MCF 10A (cell line): ENCODE results near the gene SYT17. TPM values are rescaled to one million over a fixed set of nuclear protein-coding genes. Genes with fewer than 3 reads are reported as not detected.

Source experiments
- BruUV-seq: library from RNA; stranded (reverse); fragments of 400-500 nt; replicated peaks from 2 replicates; lab custom pipeline; 2021; lab: Mats Ljungman, UMichigan
- CTCF ChIA-PET: fragments of 300-600 bp; sonication (Branson Sonifier 250); formaldehyde crosslinking; extraction: SDS; loops from one replicate; lab custom pipeline; 2021; ENCODE audit warnings: antibody characterized with exemption, inconsistent platforms; lab: Yijun Ruan, JAX
- POLR2A ChIA-PET: fragments of 300-600, 350-650 bp; sonication (Branson Sonifier 250); formaldehyde crosslinking; extraction: SDS; loops from one replicate; lab custom pipeline; 2020; ENCODE audit warnings: antibody characterized with exemption, inconsistent platforms; lab: Yijun Ruan, JAX
- DNase-seq: peaks from one replicate; pipeline ENCODE4 v3.0.0-alpha.2; 2018; ENCODE audit not compliant: unreplicated experiment
- H3K27ac Mint-ChIP-seq: one replicate; pipeline ENCODE4 v1.8.0; 2022; ENCODE audit warnings: mild to moderate bottlenecking, low read depth, mixed read lengths; ENCODE audit not compliant: unreplicated experiment
- H3K27me3 Mint-ChIP-seq: one replicate; pipeline ENCODE4 v1.8.0; 2022; ENCODE audit warnings: mixed read lengths; ENCODE audit not compliant: insufficient read depth, unreplicated experiment
- H3K36me3 Mint-ChIP-seq: one replicate; pipeline ENCODE4 v1.8.0; 2022; ENCODE audit warnings: mild to moderate bottlenecking, moderate library complexity, mixed read lengths; ENCODE audit not compliant: insufficient read depth, unreplicated experiment
- H3K4me1 Mint-ChIP-seq: one replicate; pipeline ENCODE4 v1.8.0; 2022; ENCODE audit warnings: mixed read lengths; ENCODE audit not compliant: insufficient read depth, unreplicated experiment
- H3K4me3 Mint-ChIP-seq: one replicate; pipeline ENCODE4 v1.8.0; 2022; ENCODE audit warnings: mild to moderate bottlenecking, moderate library complexity, mixed read lengths; ENCODE audit not compliant: unreplicated experiment
- H3K9me3 Mint-ChIP-seq: one replicate; pipeline ENCODE4 v1.8.0; 2022; ENCODE audit warnings: mixed read lengths; ENCODE audit not compliant: unreplicated experiment
- intact Hi-C: fragments of 100-400 bp; cut with micrococcal nuclease; formaldehyde crosslinking; loops from 2 replicates; pipeline ENCODE4 v1.14.1; 2022
- total RNA-seq: library from RNA; stranded (reverse); gene quantifications from 2 replicates; pipeline ENCODE4 v1.2.3, GENCODE V29; 2022
- TF ChIP-seq, protein P1 (sequence below): fragments of 200-600 bp; IDR thresholded peaks from one replicate; pipeline ENCODE4 v1.8.0; 2022; ENCODE audit warnings: antibody characterized with exemption, mild to moderate bottlenecking; ENCODE audit not compliant: unreplicated experiment

The SYT17 gene
- total RNA-seq, 1 experiment from 2014 or later = not detected

DNA sequence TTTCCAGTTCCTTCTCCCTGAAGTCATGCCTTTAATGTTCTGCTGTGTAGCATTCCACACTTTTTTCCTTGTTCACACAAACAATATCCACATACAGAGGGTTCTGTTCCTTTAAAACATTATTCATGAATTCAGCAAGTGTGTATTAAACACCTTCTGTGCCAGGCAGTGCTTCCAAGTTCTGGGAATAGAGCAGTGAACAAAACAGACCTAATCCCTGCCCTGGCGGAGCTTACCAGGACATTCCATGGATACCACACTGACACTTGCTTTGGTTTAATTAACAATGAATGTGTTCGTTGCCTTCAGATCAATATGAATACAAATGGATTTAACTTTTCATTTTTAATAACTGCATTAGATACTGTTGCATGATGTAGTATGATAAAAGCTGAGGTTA, 59.6 kb downstream of the SYT17 start:
- no TSS peak for BruUV-seq
- Mint-ChIP-seq H3K36me3 (no peaks in the 10 kb centered on the region), H3K9me3 (peaks cover 9% of the 10 kb centered on the region), H3K27ac (no peak overlapping the region), H3K4me3 (no peak overlapping the region), H3K4me1 (peaks cover 11% of the 10 kb centered on the region), H3K27me3 (no peaks in the 10 kb centered on the region)
- DNase-seq = no peak
- intact Hi-C loops = no loop called here
- ChIA-PET CTCF (interaction anchor here (0.6 kb wide), 1 partner anchor 111 kb away, joined by 3 read pairs; no protein-coding TSS in a partner anchor), POLR2A (no interaction called here)
- TF ChIP-seq, protein P1, sequence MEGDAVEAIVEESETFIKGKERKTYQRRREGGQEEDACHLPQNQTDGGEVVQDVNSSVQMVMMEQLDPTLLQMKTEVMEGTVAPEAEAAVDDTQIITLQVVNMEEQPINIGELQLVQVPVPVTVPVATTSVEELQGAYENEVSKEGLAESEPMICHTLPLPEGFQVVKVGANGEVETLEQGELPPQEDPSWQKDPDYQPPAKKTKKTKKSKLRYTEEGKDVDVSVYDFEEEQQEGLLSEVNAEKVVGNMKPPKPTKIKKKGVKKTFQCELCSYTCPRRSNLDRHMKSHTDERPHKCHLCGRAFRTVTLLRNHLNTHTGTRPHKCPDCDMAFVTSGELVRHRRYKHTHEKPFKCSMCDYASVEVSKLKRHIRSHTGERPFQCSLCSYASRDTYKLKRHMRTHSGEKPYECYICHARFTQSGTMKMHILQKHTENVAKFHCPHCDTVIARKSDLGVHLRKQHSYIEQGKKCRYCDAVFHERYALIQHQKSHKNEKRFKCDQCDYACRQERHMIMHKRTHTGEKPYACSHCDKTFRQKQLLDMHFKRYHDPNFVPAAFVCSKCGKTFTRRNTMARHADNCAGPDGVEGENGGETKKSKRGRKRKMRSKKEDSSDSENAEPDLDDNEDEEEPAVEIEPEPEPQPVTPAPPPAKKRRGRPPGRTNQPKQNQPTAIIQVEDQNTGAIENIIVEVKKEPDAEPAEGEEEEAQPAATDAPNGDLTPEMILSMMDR = no peak

DNA sequence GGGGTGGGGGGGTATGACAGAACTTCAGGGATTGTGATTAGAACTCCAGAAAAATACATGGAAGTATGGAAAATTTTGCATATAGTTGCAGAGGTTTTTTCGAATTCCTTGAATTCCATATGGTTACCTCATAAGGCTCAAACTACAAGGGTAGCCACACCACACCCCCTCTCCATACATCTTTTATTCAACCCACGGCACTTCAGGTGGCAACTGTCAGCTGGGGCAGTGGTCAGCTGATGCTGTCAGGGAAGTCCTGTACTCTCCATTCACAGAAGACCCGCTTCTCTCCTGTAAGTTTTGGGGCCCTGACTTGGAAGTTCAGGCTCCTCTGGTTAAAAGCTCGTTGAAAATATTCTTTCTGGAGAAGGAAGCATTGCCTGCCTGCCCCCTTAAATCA, 60.0 kb downstream of the SYT17 start:
- no peak for DNase-seq
- H3K4me3 Mint-ChIP-seq = no peak overlapping the region

DNA sequence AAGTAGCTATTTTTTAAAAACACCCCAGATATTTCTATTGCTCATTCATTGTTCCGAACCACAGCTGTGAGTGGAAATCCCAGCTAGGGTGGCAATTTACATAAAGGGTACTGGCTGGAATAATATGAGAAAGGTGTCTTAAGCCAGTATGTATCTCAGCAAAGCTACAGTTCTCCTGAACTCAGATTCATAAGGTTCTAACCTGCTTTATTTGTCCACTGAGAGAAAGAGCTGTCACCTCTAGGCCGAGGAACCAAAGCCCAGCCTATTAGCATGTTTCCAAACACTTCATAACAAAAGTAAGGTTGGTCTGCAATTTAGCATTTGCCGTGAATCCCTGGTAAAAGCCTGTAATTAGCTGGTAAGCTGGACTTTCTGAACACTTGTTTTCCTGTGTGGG, 60.5 kb downstream of the SYT17 start:
- Mint-ChIP-seq H3K9me3 (peaks cover 9% of the 10 kb centered on the region), H3K27me3 (no peaks in the 10 kb centered on the region), H3K4me1 (peaks cover 11% of the 10 kb centered on the region), H3K4me3 (no peak overlapping the region), H3K36me3 (no peaks in the 10 kb centered on the region), H3K27ac (no peak overlapping the region)
- ChIA-PET POLR2A (no interaction called here), CTCF (interaction anchor here (0.6 kb wide), 1 partner anchor 25 kb away, joined by 3 read pairs; no protein-coding TSS in a partner anchor)
- TF ChIP-seq, protein P1 = no peak
- intact Hi-C loops = no loop called here
- no TSS peak for BruUV-seq
- DNase-seq = no peak

More for the DNA sequence above, 60.0 kb downstream of the SYT17 start:
- Mint-ChIP-seq H3K27ac (no peak overlapping the region), H3K4me1 (peaks cover 11% of the 10 kb centered on the region), H3K36me3 (no peaks in the 10 kb centered on the region), H3K27me3 (no peaks in the 10 kb centered on the region), H3K9me3 (peaks cover 9% of the 10 kb centered on the region)
- intact Hi-C loops = no loop called here
- ChIA-PET CTCF (interaction anchor here (0.6 kb wide), 1 partner anchor 25 kb away, joined by 3 read pairs; no protein-coding TSS in a partner anchor), POLR2A (no interaction called here)
- no TSS peak for BruUV-seq
- TF ChIP-seq, protein P1 = no peak

DNA sequence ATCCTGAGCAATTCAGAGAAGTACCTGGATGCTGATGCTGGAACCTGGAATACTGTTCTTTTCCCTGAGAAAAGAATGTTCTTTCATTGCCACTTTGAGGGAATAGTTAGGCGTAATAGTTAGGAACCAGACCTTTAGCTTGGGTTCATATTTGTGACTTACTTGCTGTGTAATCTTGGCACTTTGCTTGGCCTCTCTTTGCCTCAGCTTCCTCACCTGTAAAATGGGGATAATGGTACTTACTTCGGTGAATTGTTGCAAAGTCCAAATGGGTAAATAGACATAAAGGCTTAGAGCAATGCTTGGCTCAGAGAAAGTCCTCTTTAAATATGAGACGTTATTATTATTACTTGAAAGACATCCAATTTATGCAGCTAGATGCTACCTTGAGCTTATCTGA, 62.5 kb downstream of the SYT17 start:
- Mint-ChIP-seq H3K27me3 (no peaks in the 10 kb centered on the region), H3K36me3 (no peaks in the 10 kb centered on the region), H3K9me3 (peaks cover 10% of the 10 kb centered on the region), H3K4me3 (no peak overlapping the region), H3K4me1 (peaks cover 11% of the 10 kb centered on the region), H3K27ac (no peak overlapping the region)
- TF ChIP-seq, protein P1 = no peak
- ChIA-PET POLR2A (interaction anchor here (0.6 kb wide), 1 partner anchor 93 kb away, joined by 3 read pairs; no protein-coding TSS in a partner anchor), CTCF (interaction anchor here (0.6 to 1.0 kb wide), 2 partner anchors 214 to 273 kb away, joined by 3 to 4 read pairs; no protein-coding TSS in a partner anchor)
- intact Hi-C loops = no loop called here
- DNase-seq = no peak
- no TSS peak for BruUV-seq
